ENCODE results near the gene TMEM17. TPM values are rescaled to one million over a fixed set of nuclear protein-coding genes. Genes with fewer than 3 reads are reported as not detected.

TMEM17 gene
- total and polyA plus RNA-seq, 2 of the 13 experiments (the other 11 are each of a cell fraction or from before 2014, with no cell fraction given): 0.22 to 0.50 TPM

GRCh38 chr2:62450716-62451191 is 55.2 kb downstream of the TMEM17 start (continued):
- TF ChIP-seq ZNF605 (CRISPR knock-in tag; IDR thresholded peaks at IDR 0.05) (peak; percentile 59; the same call in 1 of the 2 replicates), ZNF709 (CRISPR knock-in tag; IDR thresholded peaks at IDR 0.05) (no peak), NCOA2 (CRISPR knock-in tag; IDR thresholded peaks at IDR 0.05) (peak; percentile 60; the same call in 1 of the 2 replicates), IKZF5 (CRISPR knock-in tag; IDR thresholded peaks at IDR 0.05) (0 out of 2 replicates have a peak, but pooled peaks have one; percentile 20), HIVEP1 (CRISPR knock-in tag; IDR thresholded peaks at IDR 0.05) (no peak), GLMP (CRISPR knock-in tag; IDR thresholded peaks at IDR 0.05; ENCODE audit: borderline replicate concordance) (no peak), ZNF749 (CRISPR knock-in tag; IDR thresholded peaks at IDR 0.05; ENCODE audit: borderline replicate concordance) (no peak), ETV5 (CRISPR knock-in tag; IDR thresholded peaks at IDR 0.05; ENCODE audit: borderline replicate concordance) (peak; percentile 15; the same call in 1 of the 2 replicates), ZBTB49 (CRISPR knock-in tag; IDR thresholded peaks at IDR 0.05; ENCODE audit: borderline replicate concordance) (0 out of 2 replicates have a peak, but pooled peaks have one; percentile 19), ZSCAN29 (CRISPR knock-in tag; conservative IDR thresholded peaks at IDR 0.05) (no peak), SP1 (IDR thresholded peaks at IDR 0.05) (no peak), SP1 (CRISPR knock-in tag; IDR thresholded peaks at IDR 0.05) (0 out of 2 replicates have a peak, but pooled peaks have one; percentile 19), FOSL2 (CRISPR knock-in tag; IDR thresholded peaks at IDR 0.05) (0 out of 2 replicates have a peak, but pooled peaks have one; percentile 7)

Small RNAs within 50 kb of the gene (small RNA-seq; reads per million reads assigned to genes)
- gene AC107083.1 (ENCODE audit: insufficient read depth in 2 of 3, insufficient read length in 3 of 3, low read depth in 2 of 3, low replicate concordance in 1 of 3) (0 reads per million in 3 experiments), gene RN7SL18P (ENCODE audit: insufficient read depth in 2 of 3, insufficient read length in 3 of 3, low read depth in 2 of 3, low replicate concordance in 1 of 3) (0 reads per million in 3 experiments)

Other genes starting within 250 kb of the TMEM17 start
- gene EHBP1, start 199.5 kb upstream of the TMEM17 start, total RNA-seq (2016; rRNA removed; fragmentation: Illumina TruSeq; extraction: Trizol): 93.5 and 122 TPM in 2 replicates
- 133 and 146 TPM in 2 replicates for gene EHBP1, start 199.5 kb upstream of the TMEM17 start, polyA plus RNA-seq (2011; rRNA removed)